GM15510 (cell line): ENCODE measurements around the gene TACR1.

Experiments
- POLR2A ChIP-seq: IDR thresholded peaks from 3 replicates; pipeline ENCODE4 v1.6.1; 2011; ENCODE audit warnings: borderline replicate concordance; ENCODE audit not compliant: insufficient read length; ENCODE audit errors: extremely low read depth

The TACR1 gene

GRCh38 chr2:74999468-74999867, 199.9 kb downstream of the TACR1 start:
- TF ChIP-seq POLR2A = no peak
